GM12878 (cell line): ENCODE data around the gene LRRC14B. TPM values are rescaled to one million over a fixed set of nuclear protein-coding genes. Genes with fewer than 3 reads are reported as not detected.

Experiments
- ATAC-seq: fragments of 200-7000 bp; cut with Tn5 transposase; 3 replicates; pipeline ENCODE4 v1.9.1; 2020; ENCODE audit warnings: mild to moderate bottlenecking, moderate library complexity
- BruUV-seq: library from RNA; stranded (reverse); fragments of 400-500 nt; replicated peaks from 2 replicates; lab custom pipeline; 2021; lab: Mats Ljungman, UMichigan
- CTCF ChIA-PET: fragments of 300-600 bp; sonication (Branson Sonifier 250); formaldehyde crosslinking; extraction: SDS; loops from one replicate; lab custom pipeline; 2021; ENCODE audit warnings: inconsistent platforms; lab: Yijun Ruan, JAX
- POLR2A ChIA-PET: fragments of 350-600 bp; formaldehyde crosslinking; extraction: SDS; loops from one replicate; lab custom pipeline; 2021; ENCODE audit warnings: inconsistent platforms; lab: Charles Lee
- RAD21 ChIA-PET: fragments of 300-600 bp; sonication (Branson Sonifier 250); formaldehyde crosslinking; loops from one replicate; lab custom pipeline; 2023; ENCODE audit warnings: antibody characterized with exemption; ENCODE audit not compliant: unreplicated experiment; lab: Charles Lee
- SMC1A ChIA-PET: fragments of 300-600 bp; sonication (Branson Sonifier 250); formaldehyde crosslinking; loops from one replicate; lab custom pipeline; 2023; ENCODE audit not compliant: unreplicated experiment, uncharacterized antibody; lab: Charles Lee
- DNase-seq: peaks from one replicate; pipeline ENCODE4 v3.0.0-alpha.2; 2011; ENCODE audit warnings: low read depth, low spot score
- FAIRE-seq: peaks from 3 replicates; lab custom pipeline; 2011; peaks lifted over from hg19 to GRCh38; lab: Jason Lieb, UNC
- H2AFZ ChIP-seq: 2 replicates; pipeline ENCODE4 v1.6.0; 2011; ENCODE audit warnings: low read depth, low read length, control low read depth; ENCODE audit not compliant: control insufficient read depth
- H3K27ac ChIP-seq: 2 replicates; pipeline ENCODE4 v1.5.1; 2011; ENCODE audit warnings: control low read depth; ENCODE audit not compliant: control insufficient read depth, insufficient read depth
- H3K27me3 ChIP-seq, 2 experiments: replicated peaks in 1 of 2; 2 replicates each; pipeline versions ENCODE4 v1.6.0 to v1.6.1; 2011; ENCODE audit warnings: low read length in 1 of 2; ENCODE audit not compliant: control insufficient read depth in 2 of 2, insufficient read depth in 2 of 2
- H3K36me3 ChIP-seq, 2 experiments: 2 replicates each; pipeline ENCODE4 v1.5.1; 2011; ENCODE audit warnings: low read length in 1 of 2; ENCODE audit not compliant: control insufficient read depth in 2 of 2, insufficient read depth in 2 of 2
- H3K4me1 ChIP-seq: 2 replicates; pipeline ENCODE4 v1.6.1; 2011; ENCODE audit warnings: mild to moderate bottlenecking, low read length, moderate library complexity, mixed read lengths; ENCODE audit not compliant: control insufficient read depth, insufficient read depth
- H3K4me2 ChIP-seq: 2 replicates; pipeline ENCODE4 v1.6.0; 2011; ENCODE audit warnings: control low read depth; ENCODE audit not compliant: control insufficient read depth, insufficient read depth
- H3K4me3 ChIP-seq: fragments of 200-600 bp; sonication (generic); 2 replicates; pipeline ENCODE4 v1.5.1; 2016
- H3K79me2 ChIP-seq: 2 replicates; pipeline ENCODE4 v1.6.0; 2011; ENCODE audit warnings: low read length; ENCODE audit not compliant: control insufficient read depth, insufficient read depth
- H3K9ac ChIP-seq: 2 replicates; pipeline ENCODE4 v1.8.0; 2011; ENCODE audit warnings: low read length, control low read depth, mixed read lengths; ENCODE audit not compliant: control insufficient read depth, insufficient read depth
- H3K9me3 ChIP-seq: replicated peaks from 3 replicates; pipeline ENCODE4 v1.5.1; 2011; ENCODE audit warnings: mild to moderate bottlenecking, low read length; ENCODE audit not compliant: control insufficient read depth, insufficient read depth
- H4K20me1 ChIP-seq: 2 replicates; pipeline ENCODE4 v1.6.0; 2011; ENCODE audit not compliant: control insufficient read depth, insufficient read depth
- ATF7 ChIP-seq: fragments of 450-650 bp; IDR thresholded peaks from 2 replicates; pipeline ENCODE4 v1.6.1; 2016; ENCODE audit warnings: low read depth, mild to moderate bottlenecking
- BACH1 ChIP-seq: fragments of 450-650 bp; IDR thresholded peaks from 2 replicates; pipeline ENCODE4 v1.6.1; 2017; ENCODE audit warnings: mild to moderate bottlenecking, borderline replicate concordance
- CHD4 ChIP-seq: fragments of 200-600 bp; sonication (generic); IDR thresholded peaks from 2 replicates; pipeline ENCODE4 v1.6.1; 2016; ENCODE audit warnings: mild to moderate bottlenecking
- FOS ChIP-seq: IDR thresholded peaks from 3 replicates; pipeline ENCODE4 v1.6.1; 2011; ENCODE audit warnings: borderline replicate concordance; ENCODE audit not compliant: insufficient read length; ENCODE audit errors: extremely low read depth
- IRF4 ChIP-seq: IDR thresholded peaks from 2 replicates; pipeline ENCODE4 v1.6.1; 2011; ENCODE audit warnings: low read depth, low read length
- MYC ChIP-seq: IDR thresholded peaks from 2 replicates; pipeline ENCODE4 v1.6.1; 2011; ENCODE audit warnings: mild to moderate bottlenecking, low read length, moderate library complexity, inconsistent platforms; ENCODE audit not compliant: insufficient read depth, insufficient replicate concordance, insufficient read length, severe bottlenecking
- RFX5 ChIP-seq: IDR thresholded peaks from 2 replicates; pipeline ENCODE4 v1.6.1; 2011; ENCODE audit warnings: low read depth, low read length, improper control_type of control experiment
- SIX5 ChIP-seq: IDR thresholded peaks from 2 replicates; pipeline ENCODE4 v1.6.1; 2011; ENCODE audit warnings: mild to moderate bottlenecking, low read depth, low read length, moderate library complexity; ENCODE audit not compliant: severe bottlenecking
- SUPT20H ChIP-seq: IDR thresholded peaks from 2 replicates; pipeline ENCODE4 v1.6.1; 2011; ENCODE audit warnings: low read depth, mild to moderate bottlenecking, low read length, moderate library complexity, borderline replicate concordance; ENCODE audit not compliant: control insufficient read depth
- TARDBP ChIP-seq: IDR thresholded peaks from 2 replicates; pipeline ENCODE4 v1.6.1; 2016; ENCODE audit warnings: borderline replicate concordance
- YBX1 ChIP-seq: fragments of 450-650 bp; IDR thresholded peaks from 2 replicates; pipeline ENCODE4 v1.6.1; 2016; ENCODE audit warnings: antibody characterized with exemption
- ZBED1 ChIP-seq: IDR thresholded peaks from 2 replicates; pipeline ENCODE4 v1.6.1; 2016; ENCODE audit warnings: borderline replicate concordance
- whole genome bisulfite sequencing: methylation state at CpG from one replicate; pipeline ENCODE4 v1.1.6; 2016; ENCODE audit warnings: low lambda C conversion rate; ENCODE audit not compliant: insufficient replicate concordance, insufficient coverage; ENCODE audit errors: missing lambda C conversion rate; 5-methylcytosine and 5-hydroxymethylcytosine counted together
- in situ Hi-C: fragments of 300-500 bp; cut with MboI; formaldehyde crosslinking; loops from 9 replicates; pipeline ENCODE4 v1.14.3; 2018; ENCODE audit warnings: mixed read lengths
- intact Hi-C: fragments of 100-400 bp; cut with micrococcal nuclease; formaldehyde crosslinking; loops from one replicate; pipeline ENCODE4 v1.14.2; 2022; ENCODE audit not compliant: unreplicated experiment
- polyA plus RNA-seq, 11 experiments: library from polyadenylated mRNA; depleted of rRNA in 4 of 11; unstranded in 6 of 11; stranded (reverse) in 5 of 11; fragments of >200 nt; fragmentation: Nextera tagmentation in 4 of 11; fragmentation: Illumina TruSeq in 1 of 11; extraction: Ambion mirVana in 4 of 11; extraction: Trizol in 1 of 11; gene quantifications; 1 replicate in 1 of 11; 2 replicates in 10 of 11; pipeline versions ENCODE4 v1.2.1 to v1.2.3, GENCODE V29; 2011 to 2016; ENCODE audit warnings: inconsistent platforms in 2 of 11, missing spikeins in 2 of 11, low read depth in 1 of 11
- total RNA-seq, 4 experiments: library from RNA; depleted of rRNA in 3 of 4; stranded (reverse); fragments of >200 nt in 3 of 4; fragmentation: Illumina TruSeq in 1 of 4; extraction: Trizol in 1 of 4; gene quantifications; 2 replicates each; pipeline versions ENCODE4 v1.2.1 to v1.2.3, GENCODE V29; 2013 to 2021
- TF ChIP-seq, protein P1 (sequence below): fragments of 450-650 bp; formaldehyde crosslinking; IDR thresholded peaks from 2 replicates; pipeline ENCODE4 v1.5.0; 2022; ENCODE audit warnings: mild to moderate bottlenecking, missing genetic modification characterization
- TF ChIP-seq, protein P2 (sequence below): fragments of 450-650 bp; formaldehyde crosslinking; IDR thresholded peaks from 2 replicates; pipeline ENCODE4 v1.4.0; 2022; ENCODE audit warnings: mild to moderate bottlenecking, moderate library complexity

LRRC14B gene
- total and polyA plus RNA-seq, 10 of the 15 experiments (the other 5 are each of a cell fraction or from before 2014, with no cell fraction given) = 0.06 to 0.31 (median 0.13) TPM; not detected in 5

DNA sequence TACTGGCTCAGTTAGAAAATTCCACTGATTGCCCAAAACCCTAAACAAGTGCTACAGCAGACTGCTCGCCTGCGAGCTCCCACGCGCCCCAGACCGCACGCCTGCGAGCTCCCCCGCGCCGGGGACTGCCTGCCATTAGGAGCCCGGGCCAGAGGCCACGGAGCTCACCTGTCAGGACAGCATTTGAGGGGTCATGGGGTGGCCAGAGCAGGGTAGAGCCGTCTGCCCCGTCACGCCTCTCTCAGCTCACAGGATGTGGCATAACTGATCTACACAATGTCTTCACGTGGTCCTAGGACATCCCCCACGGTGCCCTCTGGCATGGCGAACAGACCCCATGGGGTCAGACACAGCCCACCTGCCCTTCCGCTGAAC lies 29.1 kb upstream of the LRRC14B start:
- ChIA-PET SMC1A (no interaction called here), CTCF (no interaction called here), POLR2A (no interaction called here), RAD21 (no interaction called here)
- FAIRE-seq (no peak), ATAC-seq (no peak), DNase-seq (no peak)
- no peak overlapping the region for H3K4me2 ChIP-seq
- H3K9ac ChIP-seq = no peak overlapping the region
- H3K4me1 ChIP-seq = no peaks in the 10 kb centered on the region
- intact Hi-C loops = no loop called here
- no peaks in the 10 kb centered on the region for H3K27me3 ChIP-seq
- no peak overlapping the region for H3K27ac ChIP-seq
- H2AFZ ChIP-seq = no peak overlapping the region
- in situ Hi-C loops = no loop called here
- TF ChIP-seq BACH1 (no peak), FOS (no peak), SIX5 (no peak), RFX5 (no peak), MYC (no peak), CHD4 (no peak), ATF7 (no peak), YBX1 (no peak), IRF4 (no peak), SUPT20H (no peak), TARDBP (no peak), ZBED1 (no peak)
- TF ChIP-seq, protein P1, sequence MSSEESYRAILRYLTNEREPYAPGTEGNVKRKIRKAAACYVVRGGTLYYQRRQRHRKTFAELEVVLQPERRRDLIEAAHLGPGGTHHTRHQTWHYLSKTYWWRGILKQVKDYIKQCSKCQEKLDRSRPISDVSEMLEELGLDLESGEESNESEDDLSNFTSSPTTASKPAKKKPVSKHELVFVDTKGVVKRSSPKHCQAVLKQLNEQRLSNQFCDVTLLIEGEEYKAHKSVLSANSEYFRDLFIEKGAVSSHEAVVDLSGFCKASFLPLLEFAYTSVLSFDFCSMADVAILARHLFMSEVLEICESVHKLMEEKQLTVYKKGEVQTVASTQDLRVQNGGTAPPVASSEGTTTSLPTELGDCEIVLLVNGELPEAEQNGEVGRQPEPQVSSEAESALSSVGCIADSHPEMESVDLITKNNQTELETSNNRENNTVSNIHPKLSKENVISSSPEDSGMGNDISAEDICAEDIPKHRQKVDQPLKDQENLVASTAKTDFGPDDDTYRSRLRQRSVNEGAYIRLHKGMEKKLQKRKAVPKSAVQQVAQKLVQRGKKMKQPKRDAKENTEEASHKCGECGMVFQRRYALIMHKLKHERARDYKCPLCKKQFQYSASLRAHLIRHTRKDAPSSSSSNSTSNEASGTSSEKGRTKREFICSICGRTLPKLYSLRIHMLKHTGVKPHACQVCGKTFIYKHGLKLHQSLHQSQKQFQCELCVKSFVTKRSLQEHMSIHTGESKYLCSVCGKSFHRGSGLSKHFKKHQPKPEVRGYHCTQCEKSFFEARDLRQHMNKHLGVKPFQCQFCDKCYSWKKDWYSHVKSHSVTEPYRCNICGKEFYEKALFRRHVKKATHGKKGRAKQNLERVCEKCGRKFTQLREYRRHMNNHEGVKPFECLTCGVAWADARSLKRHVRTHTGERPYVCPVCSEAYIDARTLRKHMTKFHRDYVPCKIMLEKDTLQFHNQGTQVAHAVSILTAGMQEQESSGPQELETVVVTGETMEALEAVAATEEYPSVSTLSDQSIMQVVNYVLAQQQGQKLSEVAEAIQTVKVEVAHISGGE (CRISPR knock-in tag) = no peak
- TF ChIP-seq, protein P2, sequence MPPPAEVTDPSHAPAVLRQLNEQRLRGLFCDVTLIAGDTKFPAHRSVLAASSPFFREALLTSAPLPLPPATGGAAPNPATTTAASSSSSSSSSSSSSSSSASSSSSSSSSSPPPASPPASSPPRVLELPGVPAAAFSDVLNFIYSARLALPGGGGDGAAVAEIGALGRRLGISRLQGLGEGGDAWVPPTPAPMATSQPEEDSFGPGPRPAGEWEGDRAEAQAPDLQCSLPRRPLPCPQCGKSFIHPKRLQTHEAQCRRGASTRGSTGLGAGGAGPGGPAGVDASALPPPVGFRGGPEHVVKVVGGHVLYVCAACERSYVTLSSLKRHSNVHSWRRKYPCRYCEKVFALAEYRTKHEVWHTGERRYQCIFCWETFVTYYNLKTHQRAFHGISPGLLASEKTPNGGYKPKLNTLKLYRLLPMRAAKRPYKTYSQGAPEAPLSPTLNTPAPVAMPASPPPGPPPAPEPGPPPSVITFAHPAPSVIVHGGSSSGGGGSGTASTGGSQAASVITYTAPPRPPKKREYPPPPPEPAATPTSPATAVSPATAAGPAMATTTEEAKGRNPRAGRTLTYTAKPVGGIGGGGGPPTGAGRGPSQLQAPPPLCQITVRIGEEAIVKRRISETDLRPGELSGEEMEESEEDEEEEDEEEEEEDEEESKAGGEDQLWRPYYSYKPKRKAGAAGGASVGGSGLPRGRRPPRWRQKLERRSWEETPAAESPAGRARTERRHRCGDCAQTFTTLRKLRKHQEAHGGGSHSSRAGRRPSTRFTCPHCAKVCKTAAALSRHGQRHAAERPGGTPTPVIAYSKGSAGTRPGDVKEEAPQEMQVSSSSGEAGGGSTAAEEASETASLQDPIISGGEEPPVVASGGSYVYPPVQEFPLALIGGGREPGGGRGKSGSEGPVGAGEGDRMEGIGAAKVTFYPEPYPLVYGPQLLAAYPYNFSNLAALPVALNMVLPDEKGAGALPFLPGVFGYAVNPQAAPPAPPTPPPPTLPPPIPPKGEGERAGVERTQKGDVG (CRISPR knock-in tag) = no peak
- H4K20me1 ChIP-seq = no peaks in the 10 kb centered on the region
- H3K9me3 ChIP-seq = no peaks in the 10 kb centered on the region; the same call in 2 of the 3 replicates
- 43% methylated on average over 19 of the region's 19 CpGs for WGBS
- no peak overlapping the region for H3K4me3 ChIP-seq
- no peaks in the 10 kb centered on the region for H3K79me2 ChIP-seq
- BruUV-seq = no TSS peak
- H3K36me3 ChIP-seq = no peaks in the 10 kb centered on the region
